Esophagus mucosa (tissue), 1 donor: Measurements from ENCODE around the gene PDE1C. TPM values are rescaled to one million over a fixed set of nuclear protein-coding genes. Genes with fewer than 3 reads are reported as not detected.

Source experiments
- ATAC-seq: fragments of 200-7000 bp; cut with Tn5 transposase; one replicate; pipeline ENCODE4 v1.9.1; 2020
- total RNA-seq: library from RNA; stranded (reverse); gene quantifications from one replicate; pipeline ENCODE4 v1.2.4, GENCODE V29; 2023
- donor health status: DM: yes; HTN: yes; CAD: no.

Gene PDE1C
- total RNA-seq, 1 donor from 2014 or later, result 0.72 TPM

DNA sequence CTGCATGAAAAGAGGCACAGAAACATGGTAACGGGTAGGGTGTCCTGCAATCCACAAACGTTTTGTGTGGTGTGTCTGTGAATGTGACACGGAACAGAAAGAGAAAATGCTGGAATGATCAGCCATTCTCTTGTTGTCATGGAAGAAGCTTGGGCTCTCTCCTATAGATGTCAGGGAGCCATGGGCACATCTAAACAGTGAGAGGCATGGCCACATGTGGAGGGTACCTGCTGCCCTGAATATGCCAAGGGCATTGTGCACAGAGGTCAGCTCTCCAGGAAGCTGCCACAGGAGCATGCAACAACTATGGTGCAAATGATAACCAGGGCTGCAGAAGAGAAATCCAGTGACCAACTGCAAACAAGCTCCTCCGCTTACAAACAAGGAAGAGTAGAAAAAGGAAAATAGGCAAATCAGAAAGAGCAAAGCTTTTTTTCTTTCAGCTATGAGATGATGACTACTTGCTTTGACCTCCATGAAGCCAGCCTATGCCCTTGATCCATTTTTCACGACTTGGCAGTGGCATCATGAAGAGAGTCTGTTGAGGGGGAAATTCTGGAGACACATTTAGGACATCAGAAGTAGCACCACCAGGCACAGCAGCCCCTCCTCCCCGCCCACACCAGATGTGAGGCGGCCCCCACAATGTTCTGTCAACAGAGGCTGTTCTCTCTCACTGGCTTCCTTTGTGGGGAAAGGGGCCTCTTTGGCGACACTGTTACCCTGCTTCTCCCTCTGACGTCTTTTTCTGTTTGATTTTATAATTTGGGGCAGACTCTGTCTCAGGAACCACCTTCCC lies 4.8 kb upstream of the PDE1C start:
- no peak for ATAC-seq

DNA sequence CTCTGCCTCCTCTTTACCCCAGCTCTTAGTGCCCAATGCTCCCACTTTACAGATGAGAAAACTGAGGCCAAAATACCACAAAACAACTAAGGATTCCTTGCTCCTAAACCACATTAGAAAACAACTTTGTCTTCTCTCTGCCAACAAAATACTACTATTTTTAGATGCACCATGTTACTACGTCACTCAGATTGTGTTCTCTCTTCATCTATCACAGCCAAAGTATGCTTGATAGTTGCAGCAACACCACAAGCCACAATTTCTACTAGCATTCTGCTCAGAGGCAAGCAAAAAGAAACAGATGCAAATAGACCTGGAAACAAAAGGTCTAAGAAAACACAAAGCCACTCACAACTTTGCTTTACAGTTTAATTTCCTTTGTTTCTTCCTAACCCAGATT lies 3.3 kb upstream of the PDE1C start:
- ATAC-seq, result no peak

- no peak for ATAC-seq
Observed at GRCh38 chr7:32072397-32072796, 2.2 kb upstream of the PDE1C start.

DNA sequence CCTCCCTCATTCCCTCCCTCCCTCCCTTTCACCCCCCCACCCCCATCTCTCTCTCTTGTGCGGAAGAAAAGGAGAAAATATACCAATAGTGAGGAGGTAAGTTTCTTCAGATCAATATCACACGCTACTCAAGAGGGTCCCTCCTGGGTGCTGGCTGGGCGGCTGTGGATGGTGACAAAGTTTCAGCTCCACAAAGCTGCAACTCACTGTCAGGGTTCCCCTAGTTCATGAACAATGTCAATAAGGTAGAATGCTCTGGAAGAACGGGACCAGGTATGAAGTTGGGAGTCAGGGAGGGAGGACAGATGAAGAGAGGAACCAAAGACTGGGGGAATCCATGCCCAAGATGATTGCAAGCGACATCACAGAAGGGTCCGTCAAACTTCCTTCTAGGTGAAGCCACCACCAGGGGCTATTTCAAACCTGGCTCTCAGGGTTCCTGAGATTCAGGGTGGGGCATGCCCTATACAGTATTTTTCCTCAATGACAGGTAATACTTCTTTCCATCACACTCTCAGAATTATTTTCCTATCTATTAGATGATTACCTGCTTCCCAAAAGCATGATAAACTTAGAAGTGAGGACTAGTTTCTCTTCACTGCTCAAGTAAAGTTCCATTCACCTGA lies 1.4 kb upstream of the PDE1C start:
- no peak for ATAC-seq

GRCh38 chr7:32070051-32070405 lies 179 bp downstream of the PDE1C start:
- no peak for ATAC-seq

DNA sequence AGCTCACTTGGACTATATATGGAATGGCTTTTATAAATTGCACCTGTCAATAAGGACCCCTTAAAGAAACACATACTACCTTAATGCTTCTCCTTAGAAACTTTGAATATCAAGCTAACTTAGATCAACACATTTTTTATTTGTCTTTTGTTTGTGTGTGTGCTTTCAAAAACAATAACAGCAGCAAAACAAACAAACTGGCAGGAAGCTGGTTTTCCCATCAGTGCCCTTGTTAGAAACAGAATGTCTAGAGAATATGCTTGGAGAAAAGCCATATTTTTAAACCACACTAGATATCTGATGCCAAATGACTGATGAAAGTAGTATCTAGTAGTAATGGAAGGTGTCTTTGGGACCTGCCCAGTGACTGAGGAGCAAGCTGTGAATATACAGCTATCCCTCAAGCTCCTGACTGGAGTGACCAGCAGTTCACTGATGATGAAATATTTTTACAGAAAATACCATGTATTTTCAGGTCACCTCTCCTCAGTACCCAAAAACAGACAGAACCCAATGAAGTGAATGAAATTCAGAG lies 1.0 kb downstream of the PDE1C start:
- no peak for ATAC-seq

- ATAC-seq, result no peak
Observed at GRCh38 chr7:32068411-32069101, 1.7 kb downstream of the PDE1C start.

DNA sequence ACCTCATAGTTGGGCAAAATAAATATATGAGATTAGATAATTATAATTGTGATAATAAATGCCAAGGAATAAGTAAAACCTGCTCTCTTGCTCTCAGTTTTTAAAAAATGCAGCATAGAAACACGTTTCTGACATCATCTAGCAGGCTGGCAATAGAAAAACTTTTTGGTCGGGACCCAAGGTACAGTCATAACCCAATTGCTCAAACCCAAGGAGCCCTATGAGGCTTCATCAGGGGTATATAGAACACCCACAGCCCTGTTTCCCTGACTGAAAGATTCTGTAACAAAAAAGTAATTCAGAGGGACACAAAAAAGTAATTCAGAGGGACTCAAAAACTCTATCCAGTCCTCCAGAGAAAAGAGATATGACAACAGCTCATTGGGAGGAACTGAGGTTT lies 3.8 kb downstream of the PDE1C start:
- ATAC-seq, result no peak

DNA sequence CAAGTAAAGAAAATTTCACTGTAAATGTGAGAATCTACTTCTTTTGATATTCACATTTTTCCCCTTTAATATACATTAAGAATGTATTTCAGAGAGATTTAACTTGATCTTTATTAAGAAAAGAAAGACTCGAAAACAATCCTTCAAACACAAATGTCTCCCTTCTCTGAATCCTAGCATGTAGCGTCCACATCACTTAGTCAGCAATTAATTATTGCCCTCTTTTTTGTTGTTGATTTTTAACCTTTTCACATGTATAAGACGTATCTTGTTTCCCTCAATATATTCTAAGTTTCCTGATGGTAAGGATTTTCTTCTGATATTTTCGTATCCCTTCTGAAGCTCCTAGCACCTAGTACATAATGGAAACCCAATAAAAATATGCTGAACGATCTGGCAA lies 6.6 kb downstream of the PDE1C start:
- ATAC-seq, result no peak

DNA sequence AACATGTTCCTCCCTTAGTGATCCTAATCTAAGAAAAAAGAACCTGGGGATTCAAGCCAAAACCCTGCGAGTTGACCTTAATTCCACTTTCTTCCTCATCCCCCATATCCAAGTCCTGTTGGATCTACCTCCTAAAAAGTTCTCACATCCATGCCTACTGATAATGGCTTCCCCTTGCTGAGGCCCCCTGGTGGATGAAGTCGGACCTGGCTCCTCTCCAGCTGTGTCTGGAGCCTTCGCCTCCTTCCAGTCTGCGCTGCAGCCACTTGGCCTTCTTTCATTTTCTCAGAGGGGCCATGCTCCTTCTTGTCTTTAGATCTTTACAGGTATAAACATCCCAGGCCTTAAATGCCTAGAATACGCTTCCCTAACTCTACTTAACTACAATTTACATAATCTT lies 8.1 kb downstream of the PDE1C start:
- peak; percentile 35 for ATAC-seq

DNA sequence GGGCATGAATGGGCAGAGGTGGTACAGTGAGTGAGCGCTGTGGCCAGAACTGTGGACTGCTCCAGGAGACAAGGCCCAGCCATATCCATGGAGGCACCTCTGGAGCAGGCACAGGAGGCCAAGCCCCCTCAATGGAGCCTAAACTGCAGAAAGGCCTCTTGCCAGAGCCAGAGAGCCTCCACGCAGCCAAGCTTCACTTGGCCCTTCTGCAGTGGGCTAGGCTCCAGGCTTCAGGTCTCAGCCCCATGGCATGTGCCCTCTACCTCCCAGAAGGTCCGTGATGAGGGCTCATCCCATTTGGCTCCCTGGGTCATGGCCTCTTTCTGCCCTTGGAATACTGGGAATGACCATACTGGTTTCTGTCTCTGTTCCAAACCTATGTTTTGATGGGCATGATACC lies 8.9 kb downstream of the PDE1C start:
- ATAC-seq, result no peak

GRCh38 chr7:32059289-32060011 lies 10.8 kb downstream of the PDE1C start:
- no peak for ATAC-seq

DNA sequence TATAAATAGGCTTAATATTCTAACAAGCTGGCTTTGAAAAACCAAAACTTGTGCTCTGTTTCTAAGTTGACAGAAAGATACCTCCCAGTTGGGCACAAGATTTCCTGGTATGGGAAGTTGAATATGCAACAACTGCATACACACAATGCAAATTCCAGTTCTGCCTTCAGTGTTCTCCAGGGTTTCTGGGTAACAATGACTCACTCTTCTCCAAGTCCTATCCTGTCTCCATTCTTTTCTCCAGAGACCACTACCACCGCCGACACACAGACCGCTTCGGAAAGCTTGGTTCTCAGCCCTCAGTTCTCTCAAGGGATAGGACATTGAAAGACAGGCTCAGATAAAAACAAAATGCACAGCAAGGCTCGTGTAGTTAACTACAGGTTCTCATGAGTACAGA lies 12.2 kb downstream of the PDE1C start:
- no peak for ATAC-seq

DNA sequence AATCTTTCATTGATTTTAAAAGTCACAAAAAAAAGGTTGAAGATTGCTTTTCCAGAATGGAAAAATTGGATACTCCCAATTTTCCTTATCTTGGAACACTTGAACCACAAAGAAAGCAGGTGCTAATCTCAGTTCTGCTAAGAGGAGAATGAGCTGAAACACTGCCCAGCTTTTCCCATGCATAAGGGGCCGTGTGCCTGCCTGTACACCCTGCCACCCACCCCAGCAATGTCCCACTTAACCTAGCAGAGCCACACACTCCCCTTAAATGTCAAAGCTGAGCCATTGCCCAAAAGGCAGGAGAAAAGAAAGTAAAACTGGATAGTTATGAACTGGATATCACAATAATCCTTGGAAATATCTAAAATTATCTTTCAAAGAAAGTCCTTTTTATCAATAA lies 13.4 kb downstream of the PDE1C start:
- no peak for ATAC-seq

DNA sequence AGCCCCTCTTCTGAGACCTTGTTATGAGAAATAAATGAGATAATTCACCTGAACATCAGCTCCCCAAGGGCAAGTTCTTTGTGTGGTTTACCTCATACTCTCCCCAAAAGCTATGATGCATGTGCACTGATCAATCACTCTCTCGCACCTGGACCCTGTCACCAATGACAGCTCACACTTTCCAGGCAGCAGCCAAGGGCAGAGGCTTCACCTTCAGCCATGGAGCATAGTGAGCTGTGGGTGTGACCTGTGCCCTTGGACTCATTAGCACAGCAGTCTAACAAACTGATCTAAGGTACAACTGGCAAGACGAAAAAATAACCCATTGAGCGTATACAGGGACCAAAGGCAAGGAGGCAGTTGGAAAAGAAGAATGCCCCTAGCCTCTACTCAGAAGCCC lies 17.0 kb downstream of the PDE1C start:
- ATAC-seq, result no peak

- ATAC-seq, result no peak
Observed at GRCh38 chr7:32051128-32051527, 19.1 kb downstream of the PDE1C start.

DNA sequence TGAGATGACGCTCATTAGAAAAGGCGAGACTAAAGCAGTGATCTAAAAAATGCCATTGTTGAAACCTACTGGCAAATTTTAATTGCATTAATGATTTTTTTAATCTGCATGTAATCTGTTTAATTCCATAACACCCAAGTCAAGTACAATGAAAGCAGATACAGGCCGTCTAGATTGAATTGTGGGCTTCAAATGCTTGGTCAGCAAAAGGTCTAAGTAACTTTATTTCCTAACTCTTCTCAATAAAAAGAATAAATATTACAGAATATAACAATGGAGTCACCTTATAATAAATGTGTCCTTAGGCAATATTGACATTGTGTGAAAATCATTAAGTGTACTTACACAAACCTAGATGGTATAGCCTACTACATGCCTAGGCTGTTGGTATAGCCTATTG lies 20.6 kb downstream of the PDE1C start:
- ATAC-seq, result no peak

- no peak for ATAC-seq
Observed at GRCh38 chr7:32048970-32049491, 21.2 kb downstream of the PDE1C start.

- no peak for ATAC-seq
Observed at GRCh38 chr7:32047801-32048200, 22.4 kb downstream of the PDE1C start.

GRCh38 chr7:32047075-32047474 lies 23.1 kb downstream of the PDE1C start:
- ATAC-seq, result no peak

GRCh38 chr7:32045228-32045627 lies 25.0 kb downstream of the PDE1C start:
- no peak for ATAC-seq

DNA sequence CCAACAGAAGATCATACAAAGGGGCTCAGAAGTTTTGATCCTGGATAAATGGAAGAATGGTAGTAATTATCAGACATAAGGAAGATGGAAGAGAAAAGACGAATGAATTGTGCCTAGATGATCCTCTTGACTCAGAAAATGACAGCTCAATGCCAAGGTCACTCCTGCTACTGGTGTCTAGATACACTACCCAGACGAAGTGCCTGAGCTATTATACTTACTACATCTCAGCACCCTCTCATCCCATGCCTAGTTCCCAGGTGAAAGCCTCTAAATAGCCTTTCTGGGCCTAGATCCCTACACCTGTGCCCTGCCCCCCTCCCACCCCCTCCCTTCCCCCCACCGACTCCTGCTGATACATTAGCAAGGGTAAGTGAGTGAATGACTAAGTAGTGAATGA lies 25.5 kb downstream of the PDE1C start:
- no peak for ATAC-seq

- no peak for ATAC-seq
Observed at GRCh38 chr7:32043688-32044087, 26.5 kb downstream of the PDE1C start.
